Muscle of arm (tissue), 14 donors: Measurements from ENCODE around the gene CHRNA5. TPM values are rescaled to one million over a fixed set of nuclear protein-coding genes. Genes with fewer than 3 reads are reported as not detected.
A peak's percentile ranks its signal among the peaks of the same experiment; 100 is the strongest.
"Not testable (repeated sequence)": the region's sequence is repeated elsewhere in the genome, so short reads cannot be mapped to it uniquely, and the experiment has no call there.

ENCODE experiments used
- DNase-seq: peaks from one replicate; pipeline ENCODE4 v3.0.0-alpha.2; 2013
- long read RNA-seq, 11 donors: transcript quantifications; one replicate each; lab custom pipeline, GENCODE V29; 2026
- polyA plus RNA-seq, 12 donors: library from polyadenylated mRNA; unstranded; fragments of 120-200 nt; gene quantifications; one replicate each; pipeline ENCODE4 v1.2.1, GENCODE V29; 2013; ENCODE audit not compliant: insufficient read length in 12 of 12

The CHRNA5 gene
- 1 to 10 TPM in 7 of 12 donors, under 1 TPM in 3, not detected in 2; 0.54 to 5.0 (median 1.5) TPM for polyA plus RNA-seq
- long read RNA-seq, donor 1, partial matches to known transcripts, result 46 of 55 reads
- long read RNA-seq, donor 1, other reads (novel, unspliced or antisense), result 9 of 55 reads
- long read RNA-seq, donor 2, result 0 reads
- long read RNA-seq, donor 3, result 0 reads
- long read RNA-seq, donor 4, result 0 reads
- long read RNA-seq, donor 5, result 0 reads
- long read RNA-seq, donor 6, partial matches to known transcripts, result 0 of 1 reads
- long read RNA-seq, donor 6, other reads (novel, unspliced or antisense), result 0 of 1 reads
- long read RNA-seq, donor 7, result 0 reads
- long read RNA-seq, donor 8, result 0 reads
- long read RNA-seq, donor 9, result 0 reads
- long read RNA-seq, donor 10, result 0 reads
- long read RNA-seq, donor 11, result 0 reads

DNA sequence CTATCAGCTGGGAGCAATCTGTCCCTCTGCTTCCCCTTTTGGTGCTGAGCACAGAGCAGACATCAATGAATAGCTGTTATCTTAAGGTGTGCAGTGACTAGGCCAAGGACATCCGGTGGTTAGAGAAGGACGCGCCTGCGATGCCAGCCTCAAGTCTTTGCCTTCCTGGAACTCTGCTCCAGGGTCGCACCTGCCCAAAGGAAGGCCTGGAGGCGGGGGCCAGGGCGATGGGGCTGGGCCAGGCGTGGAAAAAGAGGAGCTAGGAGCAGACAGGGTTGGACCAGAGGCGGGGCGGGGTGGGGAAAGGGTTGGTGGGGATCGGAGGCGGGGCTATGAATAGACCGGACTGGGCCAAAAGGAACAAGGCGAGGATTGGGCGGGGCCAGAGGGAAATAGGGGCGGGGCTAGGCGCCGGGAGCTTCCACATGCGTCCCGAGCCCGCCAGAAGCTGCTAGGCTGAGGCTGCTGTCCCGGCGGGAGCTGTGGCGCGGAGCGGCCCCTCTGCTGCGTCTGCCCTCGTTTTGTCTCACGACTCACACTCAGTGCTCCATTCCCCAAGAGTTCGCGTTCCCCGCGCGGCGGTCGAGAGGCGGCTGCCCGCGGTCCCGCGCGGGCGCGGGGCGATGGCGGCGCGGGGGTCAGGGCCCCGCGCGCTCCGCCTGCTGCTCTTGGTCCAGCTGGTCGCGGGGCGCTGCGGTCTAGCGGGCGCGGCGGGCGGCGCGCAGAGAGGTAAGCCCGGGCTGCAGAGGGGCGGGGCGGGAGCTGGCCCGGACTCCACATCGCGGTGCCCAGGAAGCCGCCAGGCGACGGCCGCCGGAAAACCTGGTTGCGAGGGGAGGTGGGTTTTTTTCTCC, at the start of gene CHRNA5:
TSS of gene CHRNA5 (plus strand) at position 424 of the 854 bp plus-strand sequence. CDS start at position 624, 200 bp downstream.
- peak; percentile 69 for DNase-seq

- DNase-seq, result not testable (repeated sequence)
Measured at GRCh38 chr15:78520035-78520434, 45.3 kb upstream of the CHRNA5 start.

GRCh38 chr15:78524230-78524629, 41.1 kb upstream of the CHRNA5 start:
- no peak for DNase-seq

GRCh38 chr15:78527325-78527724, 38.0 kb upstream of the CHRNA5 start:
- DNase-seq, result no peak

DNA sequence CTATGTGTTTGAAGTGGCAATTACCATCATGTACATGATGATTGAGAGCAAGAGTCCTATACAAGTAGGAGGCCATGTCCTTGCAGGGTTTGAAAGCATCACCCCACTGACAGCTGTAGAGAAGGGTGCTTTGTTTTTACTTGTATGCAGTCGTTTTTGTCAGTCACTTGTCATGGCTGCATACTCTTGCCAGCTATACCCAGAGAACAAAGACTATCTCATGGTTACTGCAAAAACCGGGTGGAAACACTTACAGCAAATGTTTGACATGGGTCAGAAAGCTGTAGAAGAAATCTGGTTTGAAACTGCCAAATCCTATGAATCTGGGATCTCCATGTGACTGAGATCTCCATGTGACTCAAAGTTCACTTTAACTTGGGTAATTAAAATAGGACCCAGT, 32.0 kb upstream of the CHRNA5 start:
- DNase-seq, result no peak

DNA sequence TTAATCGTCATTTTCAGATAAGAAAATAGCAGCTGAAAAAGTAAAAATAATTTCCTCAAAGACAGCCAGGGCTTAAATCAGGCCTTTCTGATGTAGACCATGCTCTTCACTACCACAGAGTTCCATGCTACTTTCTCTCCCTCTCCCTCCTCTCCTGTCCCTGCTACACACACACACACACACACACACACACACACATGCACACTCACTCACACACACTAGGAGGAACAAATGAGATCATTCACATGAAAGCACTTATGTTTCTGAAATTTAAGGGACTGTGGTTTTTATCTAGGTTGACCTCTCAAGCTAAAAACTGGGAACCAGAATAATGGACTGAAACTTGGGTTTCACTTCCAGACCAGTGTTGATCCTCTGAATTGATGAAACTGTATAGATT, 29.2 kb upstream of the CHRNA5 start:
- DNase-seq, result no peak

GRCh38 chr15:78537266-78537905, 27.9 kb upstream of the CHRNA5 start:
- peak; percentile 55 for DNase-seq

GRCh38 chr15:78538358-78538757, 27.0 kb upstream of the CHRNA5 start:
- DNase-seq, result no peak

- not testable (repeated sequence) for DNase-seq
Measured at GRCh38 chr15:78539464-78540140, 25.7 kb upstream of the CHRNA5 start.

GRCh38 chr15:78540141-78540870, 25.0 kb upstream of the CHRNA5 start, which contains the start of gene PSMA4:
Gene PSMA4 (plus strand): TSS chr15:78540444. CDS start chr15:78541928, 1,484 bp downstream.
- peak; percentile 95 for DNase-seq

- DNase-seq, result no peak
Measured at GRCh38 chr15:78540871-78541743, 24.2 kb upstream of the CHRNA5 start.

DNA sequence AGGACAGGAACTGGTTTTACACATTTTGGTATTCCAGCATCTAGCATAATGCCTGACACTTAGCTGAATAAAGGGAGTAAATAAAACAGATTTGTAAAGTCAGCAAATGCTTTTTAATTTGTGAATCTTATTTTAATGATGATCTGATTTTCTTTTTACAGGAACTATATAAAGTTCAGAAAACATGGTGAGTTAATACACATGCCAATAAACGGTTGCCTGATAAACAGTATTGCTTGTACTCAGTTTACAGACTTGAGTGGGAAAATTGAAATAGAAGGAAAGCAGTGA, 23.6 kb upstream of the CHRNA5 start:
- no peak for DNase-seq

DNA sequence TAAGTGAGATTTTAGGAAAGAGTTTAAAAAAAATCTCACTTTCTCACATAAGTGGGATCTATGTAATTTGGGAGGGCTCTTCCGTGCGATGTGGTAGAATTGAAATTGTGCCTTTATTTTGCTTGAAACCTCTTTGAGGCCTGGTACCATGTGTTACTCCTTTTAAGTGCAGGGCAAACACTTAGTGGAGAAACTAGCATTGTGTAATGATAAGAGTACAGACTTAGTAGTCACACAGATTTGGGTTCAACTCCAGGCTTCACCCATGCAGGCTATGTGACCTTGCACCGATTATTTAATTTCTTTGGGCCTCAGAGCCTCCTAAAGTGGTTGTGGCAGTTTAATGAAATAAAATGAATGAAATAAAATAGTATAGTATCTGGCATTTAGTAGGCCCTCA, 22.7 kb upstream of the CHRNA5 start:
- DNase-seq, result no peak

DNA sequence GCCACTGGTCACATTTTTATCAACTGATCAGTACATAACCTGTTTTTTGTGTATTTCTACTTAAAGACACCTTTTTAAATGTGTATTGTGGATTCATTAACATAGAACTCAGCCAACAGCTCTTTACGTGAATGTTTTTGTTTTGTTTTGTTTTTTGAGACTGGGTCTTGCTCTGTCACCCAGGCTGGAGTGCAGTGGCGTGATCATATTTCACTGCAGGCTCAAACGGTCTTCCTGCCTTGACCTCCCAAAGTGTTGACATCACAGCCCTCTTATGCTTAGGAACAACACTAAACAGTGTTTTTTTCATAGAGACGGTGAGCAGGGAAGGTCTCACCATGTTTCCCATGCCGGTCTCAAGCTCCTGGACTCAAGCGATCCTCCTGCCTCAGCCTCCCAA, 15.1 kb upstream of the CHRNA5 start:
- DNase-seq, result no peak

GRCh38 chr15:78550815-78551214, 14.5 kb upstream of the CHRNA5 start:
- no peak for DNase-seq

DNA sequence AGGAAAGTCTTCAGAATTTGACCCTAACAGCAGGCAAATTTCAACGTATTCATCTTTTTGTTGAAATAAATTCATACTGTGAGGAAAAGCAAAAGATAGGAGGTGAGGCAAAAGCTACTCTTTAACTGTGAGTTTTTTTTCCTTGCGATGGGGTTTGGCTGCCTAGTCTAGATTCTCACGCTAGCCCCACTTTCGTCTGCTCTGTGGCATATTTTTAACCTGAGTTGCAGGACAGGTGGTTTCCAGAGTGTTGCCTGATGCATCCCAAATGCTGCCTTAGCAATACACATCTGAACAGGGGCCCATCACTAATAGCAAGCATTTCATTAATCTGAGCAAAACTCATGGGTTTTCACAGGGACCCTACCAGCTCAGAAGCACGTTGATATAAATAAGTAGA, 13.4 kb upstream of the CHRNA5 start:
- DNase-seq, result no peak

DNA sequence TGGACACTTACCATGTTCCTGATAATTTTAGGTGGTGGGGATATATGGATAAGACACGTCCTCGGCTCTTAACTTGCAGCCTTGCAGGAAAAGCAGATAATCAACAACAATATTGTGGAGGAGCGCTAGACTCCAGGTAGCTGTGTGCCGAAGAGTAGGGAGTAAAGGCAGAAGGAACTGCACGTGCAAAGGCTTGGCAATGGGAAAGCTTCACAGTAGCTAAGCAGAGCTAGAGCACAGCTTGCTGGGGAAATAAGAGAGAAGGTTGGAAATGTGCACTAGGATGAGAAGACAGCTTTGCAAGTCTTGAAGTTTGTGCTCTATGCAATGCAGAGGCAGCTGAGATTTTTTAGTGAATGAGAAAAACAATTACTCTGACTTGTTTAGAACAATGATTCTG, 12.7 kb upstream of the CHRNA5 start:
- DNase-seq, result no peak

GRCh38 chr15:78560201-78560600, 5.1 kb upstream of the CHRNA5 start:
- not testable (repeated sequence) for DNase-seq

GRCh38 chr15:78561490-78561889, 3.8 kb upstream of the CHRNA5 start:
- DNase-seq, result no peak

DNA sequence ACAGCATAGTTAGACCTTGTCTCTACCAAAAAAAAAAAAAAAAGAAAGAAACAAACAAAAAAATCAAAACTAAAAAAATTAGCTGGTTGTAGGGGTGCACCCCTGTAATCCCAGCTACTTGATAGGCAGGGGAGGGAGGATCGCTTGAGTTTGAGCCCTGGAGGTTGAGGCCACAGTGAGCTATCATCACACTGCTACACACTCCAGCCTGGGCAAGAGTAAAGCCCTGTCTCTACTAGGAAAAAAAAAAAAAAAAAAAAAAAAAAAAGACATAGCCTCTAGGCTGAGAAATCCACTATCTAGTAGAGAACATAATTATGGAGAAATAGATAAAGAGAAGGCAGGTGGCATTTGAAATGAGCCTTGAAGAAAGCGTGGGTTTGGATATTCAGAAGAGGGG, 2.2 kb upstream of the CHRNA5 start:
- no peak for DNase-seq
